H9 (cell line): ENCODE measurements around the gene SPTBN1. TPM values are rescaled to one million over a fixed set of nuclear protein-coding genes. Genes with fewer than 3 reads are reported as not detected.
A peak's percentile ranks its signal among the peaks of the same experiment; 100 is the strongest.

Experiments used
- DNase-seq: peaks from one replicate; pipeline ENCODE4 v3.0.0-alpha.2; 2017
- H2AFZ ChIP-seq: one replicate; pipeline ENCODE4 v1.6.1; 2013; ENCODE audit warnings: mild to moderate bottlenecking, low read length, control low read depth, moderate library complexity
- H2AK5ac ChIP-seq: 2 replicates; pipeline ENCODE4 v1.6.1; 2013; ENCODE audit warnings: low read length, control low read depth, mixed read lengths; ENCODE audit not compliant: insufficient read length
- H2BK120ac ChIP-seq: one replicate; pipeline ENCODE4 v1.6.1; 2013; ENCODE audit warnings: low read depth, mild to moderate bottlenecking, low read length, control low read depth, inconsistent platforms; ENCODE audit not compliant: poor library complexity, severe bottlenecking
- H2BK12ac ChIP-seq: 2 replicates; pipeline ENCODE4 v1.6.1; 2013; ENCODE audit warnings: low read length, control low read depth, mixed read lengths, low read depth; ENCODE audit not compliant: insufficient read length
- H2BK15ac ChIP-seq: 2 replicates; pipeline ENCODE4 v1.6.1; 2013; ENCODE audit warnings: low read depth, low read length, control low read depth
- H2BK20ac ChIP-seq: one replicate; pipeline ENCODE4 v1.6.1; 2013; ENCODE audit warnings: low read depth, mild to moderate bottlenecking, low read length, control low read depth, inconsistent platforms; ENCODE audit not compliant: poor library complexity, severe bottlenecking
- H2BK5ac ChIP-seq: 2 replicates; pipeline ENCODE4 v1.6.1; 2013; ENCODE audit warnings: low read length, control low read depth, mixed read lengths; ENCODE audit not compliant: insufficient read length
- H3K14ac ChIP-seq: 2 replicates; pipeline ENCODE4 v1.6.1; 2013; ENCODE audit warnings: low read length, control low read depth; ENCODE audit not compliant: insufficient read depth
- H3K18ac ChIP-seq: 2 replicates; pipeline ENCODE4 v1.6.1; 2013; ENCODE audit warnings: low read depth, mild to moderate bottlenecking, mixed read lengths, low read length, control low read depth; ENCODE audit not compliant: insufficient read length
- H3K23ac ChIP-seq: 2 replicates; pipeline ENCODE4 v1.6.1; 2013; ENCODE audit warnings: low read length, control low read depth, mixed read lengths, low read depth; ENCODE audit not compliant: insufficient read length
- H3K23me2 ChIP-seq: 2 replicates; pipeline ENCODE4 v1.6.1; 2013; ENCODE audit warnings: low read depth, mild to moderate bottlenecking, mixed read lengths, low read length, control low read depth; ENCODE audit not compliant: insufficient read length, poor library complexity, severe bottlenecking
- H3K27ac ChIP-seq: 2 replicates; pipeline ENCODE4 v1.5.1; 2013; ENCODE audit warnings: low read length, control low read depth, mixed read lengths, low read depth; ENCODE audit not compliant: insufficient read length
- H3K27me3 ChIP-seq: 2 replicates; pipeline ENCODE4 v1.6.1; 2013; ENCODE audit warnings: low read length, control low read depth, inconsistent platforms; ENCODE audit not compliant: insufficient read depth
- H3K4ac ChIP-seq: 2 replicates; pipeline ENCODE4 v1.6.1; 2013; ENCODE audit warnings: low read depth, mild to moderate bottlenecking, control low read depth, inconsistent platforms, low read length, moderate library complexity
- H3K4me1 ChIP-seq: 2 replicates; pipeline ENCODE4 v1.6.1; 2013; ENCODE audit warnings: low read length, control low read depth, inconsistent platforms; ENCODE audit not compliant: insufficient read depth
- H3K4me2 ChIP-seq: 2 replicates; pipeline ENCODE4 v1.6.1; 2013; ENCODE audit warnings: low read length, control low read depth, mixed read lengths; ENCODE audit not compliant: insufficient read length, insufficient read depth
- H3K56ac ChIP-seq: 2 replicates; pipeline ENCODE4 v1.6.1; 2013; ENCODE audit warnings: low read depth, mild to moderate bottlenecking, mixed read lengths, low read length, control low read depth; ENCODE audit not compliant: insufficient read length
- H3K79me1 ChIP-seq: 2 replicates; pipeline ENCODE4 v1.6.1; 2013; ENCODE audit warnings: low read depth, mild to moderate bottlenecking, moderate library complexity, low read length, control low read depth, inconsistent platforms; ENCODE audit not compliant: insufficient read depth, poor library complexity, severe bottlenecking
- H3K79me2 ChIP-seq: 2 replicates; pipeline ENCODE4 v1.6.1; 2013; ENCODE audit warnings: low read length, control low read depth, inconsistent platforms; ENCODE audit not compliant: insufficient read depth
- H3K9ac ChIP-seq: 2 replicates; pipeline ENCODE4 v1.6.1; 2013; ENCODE audit warnings: low read length, control low read depth, mixed read lengths; ENCODE audit not compliant: insufficient read length; ENCODE audit errors: extremely low read depth
- H3K9me3 ChIP-seq: one replicate; pipeline ENCODE4 v1.6.1; 2013; ENCODE audit warnings: low read depth, low read length, inconsistent platforms; ENCODE audit not compliant: control insufficient read depth
- H3T11ph ChIP-seq: one replicate; pipeline ENCODE4 v1.6.1; 2013; ENCODE audit warnings: mild to moderate bottlenecking, low read length, control low read depth, inconsistent platforms
- H4K20me1 ChIP-seq: one replicate; pipeline ENCODE4 v1.6.1; 2013; ENCODE audit not compliant: control insufficient read depth, insufficient read length, insufficient read depth
- H4K5ac ChIP-seq: 2 replicates; pipeline ENCODE4 v1.6.1; 2013; ENCODE audit warnings: low read depth, mild to moderate bottlenecking, mixed read lengths, low read length, control low read depth; ENCODE audit not compliant: insufficient read length
- H4K8ac ChIP-seq: replicated peaks from 2 replicates; pipeline ENCODE4 v1.6.1; 2013; ENCODE audit warnings: low read length, control low read depth, mixed read lengths, low read depth; ENCODE audit not compliant: insufficient read length
- H4K91ac ChIP-seq: 2 replicates; pipeline ENCODE4 v1.6.1; 2013; ENCODE audit warnings: low read depth, mild to moderate bottlenecking, moderate library complexity, mixed read lengths, low read length, control low read depth; ENCODE audit not compliant: insufficient read length
- H3K27ac Mint-ChIP-seq, 3 experiments: 2 replicates in 2 of 3; 3 replicates in 1 of 3; pipeline ENCODE4 v1.8.0; 2020 to 2021; ENCODE audit warnings: mixed read lengths in 3 of 3, mild to moderate bottlenecking in 1 of 3, moderate library complexity in 1 of 3
- H3K27me3 Mint-ChIP-seq: 2 replicates; pipeline ENCODE4 v1.8.0; 2021; ENCODE audit warnings: low read depth, mild to moderate bottlenecking, moderate library complexity, mixed read lengths
- H3K36me3 Mint-ChIP-seq, 3 experiments: 2 replicates in 2 of 3; 3 replicates in 1 of 3; pipeline ENCODE4 v1.8.0; 2020 to 2021; ENCODE audit warnings: low read depth in 3 of 3, mixed read lengths in 3 of 3; ENCODE audit not compliant: insufficient read depth in 1 of 3
- H3K4me1 Mint-ChIP-seq, 2 experiments: 2 replicates each; pipeline ENCODE4 v1.8.0; 2020; ENCODE audit warnings: mixed read lengths in 2 of 2
- H3K4me3 Mint-ChIP-seq, 2 experiments: 2 replicates in 1 of 2; 3 replicates in 1 of 2; pipeline ENCODE4 v1.8.0; 2020 to 2021; ENCODE audit warnings: mild to moderate bottlenecking in 2 of 2, mixed read lengths in 2 of 2, moderate library complexity in 1 of 2
- H3K9me3 Mint-ChIP-seq, 2 experiments: 2 replicates in 1 of 2; 3 replicates in 1 of 2; pipeline ENCODE4 v1.8.0; 2020; ENCODE audit warnings: mild to moderate bottlenecking in 2 of 2, mixed read lengths in 2 of 2, moderate library complexity in 1 of 2
- WGBS: extraction: QIAGEN DNeasy Blood & Tissue Kit; methylation state at CpG from one replicate; pipeline ENCODE4 v1.1.7; 2013; ENCODE audit warnings: missing lambda C conversion rate, low lambda C conversion rate, mixed read lengths; ENCODE audit not compliant: insufficient read length; ENCODE audit errors: extremely low coverage; 5-methylcytosine and 5-hydroxymethylcytosine counted together
- total RNA-seq: library from RNA; stranded (reverse); gene quantifications from 2 replicates; pipeline ENCODE4 v1.2.1, GENCODE V29; 2021
- TF ChIP-seq, protein P1 (sequence below): fragments of 200-600 bp; sonication (generic); conservative IDR thresholded peaks from 3 replicates; pipeline ENCODE4 v1.8.0; 2021; ENCODE audit warnings: antibody characterized with exemption, mild to moderate bottlenecking

SPTBN1 gene
- total RNA-seq, 1 experiment from 2014 or later: 164 TPM

DNA sequence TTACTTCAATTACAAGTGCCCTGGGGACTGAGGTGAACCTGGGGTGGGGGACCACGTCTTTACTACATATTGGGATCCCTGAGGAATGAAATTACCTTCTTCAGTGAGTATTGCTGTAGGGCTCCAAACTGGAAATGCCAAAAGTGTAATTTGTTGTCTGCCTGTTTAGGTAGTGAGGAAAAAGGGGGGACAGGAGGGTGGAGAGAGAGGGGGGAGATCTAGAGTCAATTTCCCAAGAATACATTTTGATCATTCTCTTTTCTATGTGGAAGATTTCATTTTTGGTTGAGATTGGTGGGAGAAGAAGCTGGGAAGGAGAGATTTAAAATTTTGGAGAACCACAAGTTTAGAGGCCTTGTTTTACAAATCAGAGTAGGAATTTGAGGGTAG lies 101.1 kb downstream of the SPTBN1 start:
- TF ChIP-seq, protein P1, sequence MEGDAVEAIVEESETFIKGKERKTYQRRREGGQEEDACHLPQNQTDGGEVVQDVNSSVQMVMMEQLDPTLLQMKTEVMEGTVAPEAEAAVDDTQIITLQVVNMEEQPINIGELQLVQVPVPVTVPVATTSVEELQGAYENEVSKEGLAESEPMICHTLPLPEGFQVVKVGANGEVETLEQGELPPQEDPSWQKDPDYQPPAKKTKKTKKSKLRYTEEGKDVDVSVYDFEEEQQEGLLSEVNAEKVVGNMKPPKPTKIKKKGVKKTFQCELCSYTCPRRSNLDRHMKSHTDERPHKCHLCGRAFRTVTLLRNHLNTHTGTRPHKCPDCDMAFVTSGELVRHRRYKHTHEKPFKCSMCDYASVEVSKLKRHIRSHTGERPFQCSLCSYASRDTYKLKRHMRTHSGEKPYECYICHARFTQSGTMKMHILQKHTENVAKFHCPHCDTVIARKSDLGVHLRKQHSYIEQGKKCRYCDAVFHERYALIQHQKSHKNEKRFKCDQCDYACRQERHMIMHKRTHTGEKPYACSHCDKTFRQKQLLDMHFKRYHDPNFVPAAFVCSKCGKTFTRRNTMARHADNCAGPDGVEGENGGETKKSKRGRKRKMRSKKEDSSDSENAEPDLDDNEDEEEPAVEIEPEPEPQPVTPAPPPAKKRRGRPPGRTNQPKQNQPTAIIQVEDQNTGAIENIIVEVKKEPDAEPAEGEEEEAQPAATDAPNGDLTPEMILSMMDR: no peak
- Histone ChIP-seq H3K9me3 (no peaks in the 10 kb centered on the region), H3K4me1 (no peaks in the 10 kb centered on the region; the same call in 1 of the 2 replicates), H2AK5ac (no peak overlapping the region), H3K79me1 (no peaks in the 10 kb centered on the region), H3K9ac (peak overlapping the region; percentile 68), H2AFZ (no peak overlapping the region), H2BK5ac (no peak overlapping the region), H3K56ac (no peak overlapping the region), H3K14ac (peak overlapping the region; percentile 94; the same call in 1 of the 2 replicates), H2BK12ac (no peak overlapping the region), H3K27me3 (no peaks in the 10 kb centered on the region), H3K23ac (no peak overlapping the region), H4K20me1 (no peaks in the 10 kb centered on the region), H3K4ac (no peak overlapping the region), H3K18ac (no peak overlapping the region), H3K79me2 (peaks cover 19% of the 10 kb centered on the region; the same call in 1 of the 2 replicates), H3K27ac (peak overlapping the region; percentile 81), H3K4me2 (peak overlapping the region; percentile 76), H4K91ac (no peak overlapping the region), H2BK20ac (no peak overlapping the region), H2BK120ac (no peak overlapping the region), H4K5ac (no peak overlapping the region), H2BK15ac (no peak overlapping the region), H4K8ac (no peak overlapping the region), H3T11ph (no peak overlapping the region), H3K23me2 (peaks cover 13% of the 10 kb centered on the region)
- Mint-ChIP-seq H3K27me3 (no peaks in the 10 kb centered on the region; the same call in 1 of the 2 replicates), H3K27ac (peak overlapping the region; percentile 80 to 98 (median 96); a peak in 6 of 7 replicates), H3K9me3 (no peaks in the 10 kb centered on the region; a peak in 1 of 5 replicates), H3K4me3 (peak overlapping the region; percentile 83 to 96), H3K36me3 (peaks cover 0 to 8% (median 4%) of the 10 kb centered on the region in 3 experiments; a peak in 2 of 7 replicates), H3K4me1 (peaks cover 33 to 34% of the 10 kb centered on the region in 2 experiments)
- WGBS: no CpG with 5 or more reads among the region's 1 CpG
- DNase-seq: no peak
